Measurements from ENCODE around the gene EXPH5.
"Not testable (repeated sequence)": the region's sequence is repeated elsewhere in the genome, so short reads cannot be mapped to it uniquely, and the experiment has no call there.

Gene EXPH5, protein sequence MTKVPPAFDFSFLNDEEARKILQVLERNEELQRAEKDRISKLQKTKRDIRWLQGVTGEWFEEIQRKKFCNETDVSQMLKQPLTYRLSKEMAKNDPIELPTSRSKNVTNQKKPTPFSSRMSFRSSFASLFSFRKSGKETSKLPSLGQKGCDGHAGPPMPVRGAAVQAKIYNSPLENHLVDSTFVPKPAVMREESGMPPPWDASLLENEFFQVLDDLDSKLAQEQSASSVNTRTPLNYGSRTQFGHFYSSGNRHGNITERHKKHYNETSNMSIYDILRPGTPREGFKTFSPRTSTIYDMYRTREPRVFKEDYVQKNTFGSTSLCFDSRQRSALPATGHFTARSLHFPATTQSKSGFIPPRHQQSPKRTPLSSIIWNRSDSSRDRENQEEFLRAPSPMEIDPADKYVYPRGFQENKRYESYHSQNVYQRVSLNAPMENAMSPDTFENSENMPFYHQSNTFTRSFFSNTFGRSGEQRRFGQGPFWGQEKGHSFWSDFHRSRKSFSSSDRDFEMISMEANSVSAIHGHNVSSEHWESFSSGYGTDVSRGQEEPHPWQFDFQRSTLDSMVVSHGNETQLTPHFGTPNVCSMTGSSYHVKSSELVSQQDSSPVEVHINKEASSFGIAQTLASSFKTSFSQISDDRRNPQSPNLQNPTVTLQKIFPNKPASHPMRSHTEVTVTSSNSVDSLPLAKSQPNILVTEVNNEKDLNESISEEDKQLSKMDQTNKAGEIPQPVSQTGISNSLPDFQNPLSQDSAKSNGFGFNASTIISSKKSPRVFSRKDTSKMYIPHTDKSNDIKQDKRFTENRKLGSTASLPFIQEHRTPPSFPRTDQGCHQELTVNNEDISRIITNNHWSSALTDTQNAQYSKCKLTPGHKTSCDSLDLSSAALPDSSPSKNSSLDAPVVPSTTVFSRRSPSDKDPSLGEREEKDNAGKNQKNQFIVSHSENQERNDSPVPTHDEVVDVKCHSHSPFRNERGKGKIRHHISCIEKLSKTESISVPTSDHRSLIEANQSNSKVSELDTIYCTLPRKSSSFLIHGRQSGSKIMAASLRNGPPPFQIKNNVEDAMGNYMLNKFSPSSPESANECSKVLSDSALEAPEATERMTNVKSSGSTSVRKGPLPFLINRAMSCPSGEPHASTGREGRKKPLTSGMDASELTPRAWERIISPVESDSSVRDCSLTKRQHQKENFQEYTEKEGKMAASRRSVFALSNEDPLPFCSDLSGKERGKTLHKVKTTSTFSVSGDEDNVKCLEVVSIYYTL (N-terminal part only)

DNA sequence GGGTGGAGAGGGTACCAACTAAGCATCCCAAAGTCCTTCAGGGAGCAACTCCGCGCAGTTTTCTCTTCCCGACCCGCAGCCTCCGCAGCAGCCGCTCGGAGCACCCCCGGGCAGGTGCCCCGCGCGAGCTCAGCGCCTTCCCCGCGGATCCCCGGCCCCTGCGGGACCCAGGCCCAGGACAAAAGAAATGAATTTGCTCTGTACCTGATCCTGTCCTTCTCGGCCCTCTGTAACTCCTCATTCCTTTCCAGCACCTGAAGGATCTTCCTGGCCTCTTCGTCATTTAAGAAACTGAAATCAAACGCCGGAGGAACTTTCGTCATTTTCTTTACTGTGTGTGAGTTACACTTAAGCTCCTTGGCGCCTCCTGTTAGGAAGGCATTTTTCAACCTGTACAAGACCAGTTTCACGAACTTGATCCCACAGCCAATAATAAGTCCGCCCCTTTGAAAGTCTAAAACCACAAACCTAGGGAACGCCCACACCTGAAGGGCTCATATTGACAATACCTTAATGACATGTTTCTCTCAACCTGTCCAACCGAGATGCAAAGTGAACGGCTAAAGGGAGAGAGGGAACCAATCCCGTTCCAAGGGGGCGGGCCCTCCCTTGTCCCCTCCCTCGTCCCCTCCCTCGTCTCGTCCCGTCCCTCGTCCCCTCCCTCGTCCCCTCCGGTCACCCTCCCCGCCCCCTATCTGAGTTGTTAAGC is at the start of gene EXPH5:
Gene EXPH5, minus strand, starts transcription at position 555 of the 709 bp plus-strand sequence. Its CDS starts 232 bp downstream, at position 323.
- DNase-seq (ENCODE audit: insufficient read length, low spot score) (peak; percentile 95), FAIRE-seq (peak; percentile 98)

GRCh38 chr11:108641752-108642151 is 48.2 kb upstream of the EXPH5 start:
- not testable (repeated sequence) for FAIRE-seq; DNase-seq (ENCODE audit: insufficient read length, low spot score)

GRCh38 chr11:108639146-108639545 is 45.6 kb upstream of the EXPH5 start:
- DNase-seq (ENCODE audit: insufficient read length, low spot score) (no peak), FAIRE-seq (no peak)

DNA sequence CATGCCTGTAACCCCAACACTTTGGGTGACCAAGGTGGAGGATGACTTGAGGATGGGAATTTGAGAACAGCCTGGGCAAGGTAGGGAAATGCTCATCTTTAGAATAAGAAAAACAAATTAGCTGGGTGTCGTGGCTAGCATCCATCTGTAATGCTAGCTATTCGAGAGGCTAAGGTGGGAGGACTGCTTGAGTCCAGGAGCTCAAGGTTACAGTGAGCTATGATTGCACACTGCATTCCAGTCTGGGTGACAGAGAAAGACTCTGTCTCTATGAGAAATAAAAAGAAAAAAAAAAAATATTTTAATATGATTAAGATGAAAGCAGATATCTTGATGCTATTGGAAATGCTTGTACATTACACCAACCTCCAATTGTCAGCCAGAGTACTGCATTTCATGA is 42.7 kb upstream of the EXPH5 start:
- no peak for FAIRE-seq
- no peak for DNase-seq (ENCODE audit: insufficient read length, low spot score)

GRCh38 chr11:108635106-108635505 is 41.5 kb upstream of the EXPH5 start:
- no peak for DNase-seq (ENCODE audit: insufficient read length, low spot score)
- no peak for FAIRE-seq

GRCh38 chr11:108632041-108632704 is 38.6 kb upstream of the EXPH5 start:
- FAIRE-seq (no peak), DNase-seq (ENCODE audit: insufficient read length, low spot score) (no peak)

GRCh38 chr11:108629274-108629673 is 35.7 kb upstream of the EXPH5 start:
- DNase-seq (ENCODE audit: insufficient read length, low spot score) (no peak), FAIRE-seq (peak; percentile 60)

- DNase-seq (ENCODE audit: insufficient read length, low spot score) (no peak), FAIRE-seq (peak; percentile 20)
Observed at GRCh38 chr11:108628812-108629211, 35.2 kb upstream of the EXPH5 start.

DNA sequence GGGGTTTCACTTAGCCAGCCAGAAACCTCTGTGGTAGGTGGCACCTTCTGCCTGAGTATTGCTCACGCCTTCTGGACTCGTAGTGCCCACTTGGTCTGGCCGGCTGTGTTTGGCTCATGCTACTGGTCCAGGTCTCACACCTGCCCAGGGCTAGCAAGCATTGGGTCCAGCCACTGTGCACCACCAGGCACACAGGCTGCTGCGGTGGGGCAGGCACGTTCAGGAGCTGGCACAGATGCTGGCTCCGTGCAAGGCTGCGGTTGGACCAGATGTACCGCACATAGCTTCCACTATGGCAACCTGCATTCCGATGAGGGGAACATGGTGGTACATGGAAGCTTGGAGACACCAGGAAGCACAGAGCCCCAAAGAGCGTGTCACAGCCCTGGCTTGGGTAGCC is 34.8 kb upstream of the EXPH5 start:
- FAIRE-seq (peak; percentile 82), DNase-seq (ENCODE audit: insufficient read length, low spot score) (no peak)

GRCh38 chr11:108624196-108624925 is 30.8 kb upstream of the EXPH5 start:
- no peak for DNase-seq (ENCODE audit: insufficient read length, low spot score)
- FAIRE-seq: peak; percentile 58

GRCh38 chr11:108622341-108622740 is 28.8 kb upstream of the EXPH5 start:
- DNase-seq (ENCODE audit: insufficient read length, low spot score): no peak
- no peak for FAIRE-seq

DNA sequence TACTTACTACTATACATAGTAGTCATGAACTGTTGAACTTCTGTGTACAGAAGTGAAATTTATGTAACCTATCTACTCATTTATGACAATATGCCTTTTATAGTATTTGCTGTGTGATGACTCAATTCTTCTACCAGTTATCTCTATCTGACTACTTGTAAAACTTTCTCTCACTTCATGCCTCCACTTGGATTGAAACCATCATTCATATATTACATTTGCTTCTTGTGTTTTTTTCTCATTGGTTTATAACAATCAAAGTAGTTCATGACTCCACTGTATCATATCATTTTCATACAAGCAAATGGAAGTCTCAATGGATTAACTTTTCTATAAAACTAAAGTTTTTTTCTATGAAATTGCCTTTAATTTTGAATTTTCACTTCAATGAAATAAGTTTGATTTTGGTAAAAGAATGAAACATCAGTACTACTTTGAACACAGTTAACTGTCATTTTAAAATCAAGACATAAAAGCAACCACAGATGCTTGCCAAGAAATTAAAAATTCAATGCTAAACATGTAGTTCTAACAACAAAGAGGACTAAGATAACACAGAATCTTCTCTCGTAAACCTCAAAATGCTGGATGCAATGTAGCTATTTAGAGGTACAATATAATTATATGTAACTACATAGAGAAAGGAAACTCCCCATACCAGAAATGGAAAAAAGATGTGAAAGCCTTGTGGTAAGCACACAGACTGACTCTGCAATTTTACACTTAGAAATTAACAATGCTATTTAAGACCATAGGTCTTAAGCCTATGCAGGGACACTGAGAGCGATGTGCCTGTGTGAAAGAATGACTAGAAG is 27.6 kb upstream of the EXPH5 start:
- DNase-seq (ENCODE audit: insufficient read length, low spot score) (no peak), FAIRE-seq (no peak)

GRCh38 chr11:108618529-108618928 is 25.0 kb upstream of the EXPH5 start:
- no peak for FAIRE-seq

GRCh38 chr11:108617055-108617454 is 23.5 kb upstream of the EXPH5 start:
- FAIRE-seq (no peak), DNase-seq (ENCODE audit: insufficient read length, low spot score) (no peak)

More at GRCh38 chr11:108618529-108618928, 25.0 kb upstream of the EXPH5 start:
- DNase-seq (ENCODE audit: insufficient read length, low spot score): no peak

- FAIRE-seq (peak; percentile 88), DNase-seq (ENCODE audit: insufficient read length, low spot score) (peak; percentile 83)
Observed at GRCh38 chr11:108616549-108616948, 23.0 kb upstream of the EXPH5 start.

DNA sequence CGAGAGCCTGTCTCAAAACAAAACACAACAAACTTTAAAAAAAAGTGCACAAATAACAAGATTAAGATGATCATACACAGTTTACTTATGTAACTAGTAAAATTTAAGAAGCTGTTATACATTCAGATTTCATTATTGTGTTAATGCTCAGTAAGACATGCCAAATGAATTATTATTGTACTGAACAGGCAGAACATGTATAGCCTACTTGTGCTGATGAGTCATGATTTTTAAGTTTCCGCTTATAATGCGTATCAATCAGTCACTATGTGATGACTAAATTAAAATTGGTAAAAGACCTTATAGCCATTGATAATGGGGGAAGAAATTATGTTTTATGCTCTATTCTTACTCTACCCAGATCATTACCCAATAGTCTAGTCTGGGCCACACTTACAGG is 20.5 kb upstream of the EXPH5 start:
- DNase-seq (ENCODE audit: insufficient read length, low spot score): no peak
- no peak for FAIRE-seq

- FAIRE-seq (peak; percentile 97), DNase-seq (ENCODE audit: insufficient read length, low spot score) (peak; percentile 72)
Observed at GRCh38 chr11:108609682-108610081, 16.1 kb upstream of the EXPH5 start.

GRCh38 chr11:108608548-108608947 is 15.0 kb upstream of the EXPH5 start:
- no peak for DNase-seq (ENCODE audit: insufficient read length, low spot score)
- peak; percentile 59 for FAIRE-seq
